Measurements from ENCODE around the gene NCK2. TPM values are rescaled to one million over a fixed set of nuclear protein-coding genes. Genes with fewer than 3 reads are reported as not detected.

The NCK2 gene
- total and polyA plus RNA-seq, 10 of the 15 experiments (the other 5 are each of a cell fraction or from before 2014, with no cell fraction given) = 1.2 to 30.9 (median 14.1) TPM

- RAD21 ChIA-PET (ENCODE audit: unreplicated experiment) = interaction anchor here (1.2 kb wide), 1 partner anchor 29 kb away, joined by 6 read pairs; no protein-coding TSS in a partner anchor
- SMC1A ChIA-PET (ENCODE audit: uncharacterized antibody, unreplicated experiment) = interaction anchor here (2.7 kb wide), 1 partner anchor 10 kb away, joined by 10 read pairs; no protein-coding TSS in a partner anchor
- no peak for FAIRE-seq
- no peak overlapping the region for H3K4me2 ChIP-seq (ENCODE audit: control insufficient read depth, insufficient read depth)
- H3K36me3 ChIP-seq (ENCODE audit: control insufficient read depth in 2 of 2, insufficient read depth in 2 of 2, low read length in 1 of 2) = no peaks in the 10 kb centered on the region; a peak in 1 of 4 replicates
- DNase-seq (ENCODE audit: low read depth, low spot score) = no peak
- CTCF ChIA-PET = no interaction called here
- POLR2A ChIA-PET = interaction anchor here (1.0 kb wide), 1 partner anchor 29 kb away, joined by 3 read pairs; no protein-coding TSS in a partner anchor
- H3K27ac ChIP-seq (ENCODE audit: control insufficient read depth, insufficient read depth) = no peak overlapping the region
- in situ Hi-C loops (cut with MboI) = no loop called here
- no peak overlapping the region for H3K4me3 ChIP-seq
- peaks cover 90% of the 10 kb centered on the region for H3K79me2 ChIP-seq (ENCODE audit: control insufficient read depth, insufficient read depth, low read length)
- TF ChIP-seq POLR2AphosphoS5 (IDR thresholded peaks at IDR 0.05; ENCODE audit: low read length) (no peak), YY1 (IDR thresholded peaks at IDR 0.05; ENCODE audit: low read depth, low read length) (peak; percentile 45; the same call in 1 of the 2 replicates)
- no peak overlapping the region for H3K9ac ChIP-seq (ENCODE audit: control insufficient read depth, insufficient read depth, low read length)
- ATAC-seq = no peak
- BruUV-seq (replicated peaks) = no TSS peak
- WGBS (ENCODE audit: insufficient coverage, insufficient replicate concordance, low lambda C conversion rate, missing lambda C conversion rate) = 83% methylated on average over 6 of the region's 6 CpGs
- no peaks in the 10 kb centered on the region for H4K20me1 ChIP-seq (ENCODE audit: control insufficient read depth, insufficient read depth)
- intact Hi-C loops (cut with micrococcal nuclease; ENCODE audit: unreplicated experiment) = no loop called here
- no peak overlapping the region for H2AFZ ChIP-seq (ENCODE audit: control insufficient read depth, low read depth, low read length)
- no peaks in the 10 kb centered on the region for H3K9me3 ChIP-seq (replicated peaks; ENCODE audit: control insufficient read depth, insufficient read depth, low read length)
- H3K4me1 ChIP-seq (ENCODE audit: control insufficient read depth, insufficient read depth, low read length) = peaks cover 54% of the 10 kb centered on the region
- H3K27me3 ChIP-seq (replicated peaks in 1 of 2; ENCODE audit: control insufficient read depth in 2 of 2, insufficient read depth in 2 of 2, low read length in 1 of 2) = no peaks in the 10 kb centered on the region
Measured at GRCh38 chr2:105793196-105793975, 48.7 kb downstream of the NCK2 start.

GRCh38 chr2:105794926-105795574 is 50.3 kb downstream of the NCK2 start:
- POLR2A ChIA-PET = interaction anchor here (5.9 kb wide), 1 partner anchor 16 kb away, joined by 27 read pairs; no protein-coding TSS in a partner anchor
- Histone ChIP-seq H3K27ac (ENCODE audit: control insufficient read depth, insufficient read depth) (peak overlapping the region; percentile 96), H4K20me1 (ENCODE audit: control insufficient read depth, insufficient read depth) (no peaks in the 10 kb centered on the region), H3K27me3 (replicated peaks in 1 of 2; ENCODE audit: control insufficient read depth in 2 of 2, insufficient read depth in 2 of 2, low read length in 1 of 2) (no peaks in the 10 kb centered on the region), H3K4me1 (ENCODE audit: control insufficient read depth, insufficient read depth, low read length) (peaks cover 56% of the 10 kb centered on the region), H3K9me3 (replicated peaks; ENCODE audit: control insufficient read depth, insufficient read depth, low read length) (no peaks in the 10 kb centered on the region), H3K4me2 (ENCODE audit: control insufficient read depth, insufficient read depth) (peak overlapping the region; percentile 82), H3K9ac (ENCODE audit: control insufficient read depth, insufficient read depth, low read length) (peak overlapping the region; percentile 31; the same call in 1 of the 2 replicates), H3K36me3 (ENCODE audit: control insufficient read depth in 2 of 2, insufficient read depth in 2 of 2, low read length in 1 of 2) (no peaks in the 10 kb centered on the region; a peak in 1 of 4 replicates), H2AFZ (ENCODE audit: control insufficient read depth, low read depth, low read length) (no peak overlapping the region), H3K79me2 (ENCODE audit: control insufficient read depth, insufficient read depth, low read length) (peaks cover 93% of the 10 kb centered on the region), H3K4me3 (peak overlapping the region; percentile 12)
- intact Hi-C loops (cut with micrococcal nuclease; ENCODE audit: unreplicated experiment) (loop anchor here (5.0 kb wide), 1 partner anchor 77 kb away; no protein-coding TSS in a partner anchor), in situ Hi-C loops (cut with MboI) (no loop called here)
- BruUV-seq (replicated peaks) = no TSS peak
- FAIRE-seq (no peak), ATAC-seq (peak; percentile 12; the same call in 2 of the 3 replicates), DNase-seq (ENCODE audit: low read depth, low spot score) (no peak)
- SMC1A ChIA-PET (ENCODE audit: uncharacterized antibody, unreplicated experiment) = interaction anchor here (0.9 to 9.9 kb wide), 9 partner anchors 12 to 62 kb away, joined by 3 to 93 read pairs (median 4); no protein-coding TSS in a partner anchor
- CTCF ChIA-PET = interaction anchor here (0.6 to 1.0 kb wide), 2 partner anchors 27 to 49 kb away, joined by 3 read pairs; no protein-coding TSS in a partner anchor
- RAD21 ChIA-PET (ENCODE audit: unreplicated experiment) = interaction anchor here (4.6 kb wide), 1 partner anchor 47 kb away, joined by 40 read pairs; no protein-coding TSS in a partner anchor
- TF ChIP-seq ZNF592 (IDR thresholded peaks at IDR 0.05) (no peak), RUNX3 (IDR thresholded peaks at IDR 0.05; ENCODE audit: low read length) (0 out of 2 replicates have a peak, but pooled peaks have one; percentile 5), MEF2B (IDR thresholded peaks at IDR 0.05; ENCODE audit: partially characterized antibody, poor library complexity, severe bottlenecking) (no peak), NR2F1 (conservative IDR thresholded peaks at IDR 0.05) (peak; percentile 39; the same call in 1 of the 2 replicates)
- WGBS (ENCODE audit: insufficient coverage, insufficient replicate concordance, low lambda C conversion rate, missing lambda C conversion rate) = 0% methylated on average over 3 of the region's 3 CpGs

Measured in GM12878 (cell line).